ENCODE data around the gene AGMO.

DNA sequence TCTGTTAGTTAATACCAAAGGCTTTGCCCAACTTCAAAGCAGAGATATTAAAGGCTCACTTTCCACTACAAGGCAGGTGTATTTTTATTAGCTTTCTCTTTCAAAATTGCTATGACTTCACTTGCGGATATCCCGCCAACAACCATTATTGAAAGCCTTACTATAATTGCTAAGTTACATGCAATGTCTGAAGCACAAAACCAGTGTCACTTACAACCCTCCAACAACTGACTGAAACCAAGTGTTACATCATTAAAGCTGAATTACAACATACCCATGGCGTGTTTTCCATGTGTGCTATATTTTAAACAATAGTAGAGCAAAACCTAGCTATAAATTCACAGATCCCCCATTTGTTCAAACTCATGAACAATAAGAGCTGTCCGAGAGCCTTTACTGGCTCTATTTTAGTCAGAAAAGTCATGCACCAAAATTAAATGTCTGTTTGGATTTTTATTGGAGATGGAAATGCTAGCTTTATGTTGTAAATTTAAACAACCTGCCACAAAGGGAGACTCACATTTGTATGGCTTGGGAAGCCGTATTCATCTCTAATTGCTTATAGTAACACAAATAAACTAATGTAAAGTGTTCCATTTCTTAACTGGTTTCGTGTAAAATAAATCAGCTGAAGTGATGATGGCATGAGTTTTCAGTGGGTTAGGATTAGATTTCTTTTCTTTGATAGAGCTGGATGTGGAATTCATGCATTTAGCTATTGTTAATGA, 227.1 kb downstream of the AGMO start:
- TF ChIP-seq, protein P1, sequence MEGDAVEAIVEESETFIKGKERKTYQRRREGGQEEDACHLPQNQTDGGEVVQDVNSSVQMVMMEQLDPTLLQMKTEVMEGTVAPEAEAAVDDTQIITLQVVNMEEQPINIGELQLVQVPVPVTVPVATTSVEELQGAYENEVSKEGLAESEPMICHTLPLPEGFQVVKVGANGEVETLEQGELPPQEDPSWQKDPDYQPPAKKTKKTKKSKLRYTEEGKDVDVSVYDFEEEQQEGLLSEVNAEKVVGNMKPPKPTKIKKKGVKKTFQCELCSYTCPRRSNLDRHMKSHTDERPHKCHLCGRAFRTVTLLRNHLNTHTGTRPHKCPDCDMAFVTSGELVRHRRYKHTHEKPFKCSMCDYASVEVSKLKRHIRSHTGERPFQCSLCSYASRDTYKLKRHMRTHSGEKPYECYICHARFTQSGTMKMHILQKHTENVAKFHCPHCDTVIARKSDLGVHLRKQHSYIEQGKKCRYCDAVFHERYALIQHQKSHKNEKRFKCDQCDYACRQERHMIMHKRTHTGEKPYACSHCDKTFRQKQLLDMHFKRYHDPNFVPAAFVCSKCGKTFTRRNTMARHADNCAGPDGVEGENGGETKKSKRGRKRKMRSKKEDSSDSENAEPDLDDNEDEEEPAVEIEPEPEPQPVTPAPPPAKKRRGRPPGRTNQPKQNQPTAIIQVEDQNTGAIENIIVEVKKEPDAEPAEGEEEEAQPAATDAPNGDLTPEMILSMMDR (IDR thresholded peaks at IDR 0.05): no peak
- TF ChIP-seq POLR2A (IDR thresholded peaks at IDR 0.05; ENCODE audit: low read depth): no peak
- TF ChIP-seq EP300 (IDR thresholded peaks at IDR 0.05): no peak
